MM.1S (cell line): ENCODE results near the gene TMTC2.

ENCODE experiments used
- DNase-seq: peaks from one replicate; pipeline ENCODE4 v3.0.0-alpha.2; 2015
- H2AFZ ChIP-seq: fragments of 300-600 bp; sonication (generic); 2 replicates; pipeline ENCODE4 v1.6.0; 2016; ENCODE audit warnings: antibody characterized with exemption, low read length
- H3F3A ChIP-seq: fragments of 300-600 bp; sonication (generic); 2 replicates; pipeline ENCODE4 v1.6.1; 2016; ENCODE audit warnings: mild to moderate bottlenecking, antibody characterized with exemption, low read length, moderate library complexity, mixed read lengths; ENCODE audit not compliant: insufficient read depth
- H3K27ac ChIP-seq: fragments of 300-600 bp; sonication (generic); 2 replicates; pipeline ENCODE4 v1.5.1; 2016; ENCODE audit warnings: mild to moderate bottlenecking, low read length
- H3K27me3 ChIP-seq: fragments of 300-600 bp; sonication (generic); replicated peaks from 2 replicates; pipeline ENCODE4 v1.6.0; 2016; ENCODE audit warnings: low read length; ENCODE audit not compliant: insufficient read depth
- H3K36me3 ChIP-seq: fragments of 300-600 bp; sonication (generic); replicated peaks from 2 replicates; pipeline ENCODE4 v1.6.1; 2016; ENCODE audit warnings: mild to moderate bottlenecking, low read length, mixed read lengths; ENCODE audit not compliant: insufficient read depth
- H3K4me1 ChIP-seq: fragments of 300-600 bp; sonication (generic); 2 replicates; pipeline ENCODE4 v1.6.1; 2016; ENCODE audit warnings: low read length, mixed read lengths
- H3K4me2 ChIP-seq: fragments of 300-600 bp; sonication (generic); 2 replicates; pipeline ENCODE4 v1.6.0; 2016; ENCODE audit warnings: low read depth, low read length
- H3K4me3 ChIP-seq: fragments of 300-600 bp; sonication (generic); 2 replicates; pipeline ENCODE4 v1.5.1; 2016; ENCODE audit warnings: low read length, mixed read lengths
- H3K79me2 ChIP-seq: fragments of 300-600 bp; sonication (generic); 2 replicates; pipeline ENCODE4 v1.6.1; 2016; ENCODE audit warnings: mixed run types, low read length, mixed read lengths
- H3K9ac ChIP-seq: fragments of 300-600 bp; sonication (generic); 2 replicates; pipeline ENCODE4 v1.6.1; 2016; ENCODE audit warnings: low read length, mixed read lengths
- H3K9me2 ChIP-seq: fragments of 300-600 bp; sonication (generic); replicated peaks from 2 replicates; pipeline ENCODE4 v1.6.1; 2016; ENCODE audit warnings: mild to moderate bottlenecking, low read length, mixed read lengths; ENCODE audit not compliant: insufficient read depth
- H3K9me3 ChIP-seq: fragments of 300-600 bp; sonication (generic); replicated peaks from 2 replicates; pipeline ENCODE4 v1.6.1; 2016; ENCODE audit warnings: mild to moderate bottlenecking, low read length, mixed read lengths; ENCODE audit not compliant: insufficient read depth
- H4K20me1 ChIP-seq: fragments of 300-600 bp; sonication (generic); 2 replicates; pipeline ENCODE4 v1.6.1; 2016; ENCODE audit warnings: mild to moderate bottlenecking, low read length, moderate library complexity, mixed read lengths; ENCODE audit not compliant: insufficient read depth
- EZH2 ChIP-seq: fragments of 300-600 bp; sonication (generic); optimal IDR thresholded peaks from 2 replicates; pipeline ENCODE3; 2017; ENCODE audit warnings: low read depth, mild to moderate bottlenecking, antibody characterized with exemption, low read length, mixed read lengths
- EZH2phosphoT487 ChIP-seq: fragments of 300-600 bp; sonication (generic); IDR thresholded peaks from 2 replicates; pipeline ENCODE4 v1.6.1; 2018; ENCODE audit warnings: antibody characterized with exemption, low read length
- TF ChIP-seq, protein P1 (sequence below): fragments of 300-600 bp; sonication (generic); IDR thresholded peaks from 2 replicates; pipeline ENCODE4 v1.5.1; 2016; ENCODE audit warnings: antibody characterized with exemption, low read length, mixed read lengths

The TMTC2 gene

DNA sequence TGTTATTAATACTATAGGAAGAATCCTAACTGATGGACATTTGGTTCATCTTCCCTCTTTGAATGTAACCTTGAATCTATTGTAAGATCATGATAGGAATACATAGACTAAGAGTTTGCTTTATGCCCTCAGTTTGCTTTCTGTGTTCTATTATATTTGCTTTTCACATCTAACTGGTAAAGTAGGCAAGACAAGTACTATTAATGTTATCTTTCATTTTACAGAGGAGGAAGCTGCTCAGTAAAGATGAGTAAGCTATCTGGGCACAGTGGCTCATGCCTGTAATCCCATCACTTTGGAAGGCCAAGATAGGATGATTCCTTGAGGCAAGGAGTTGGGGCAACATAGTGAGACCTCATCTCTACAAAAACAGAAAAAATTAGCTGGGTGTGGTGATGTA, 103.0 kb downstream of the TMTC2 start:
- Histone ChIP-seq H3K4me2 (no peak overlapping the region), H3K9me2 (no peaks in the 10 kb centered on the region; the same call in 1 of the 2 replicates), H3K79me2 (no peaks in the 10 kb centered on the region), H3K9me3 (no peaks in the 10 kb centered on the region), H3K4me3 (no peak overlapping the region), H4K20me1 (no peaks in the 10 kb centered on the region), H3K27me3 (no peaks in the 10 kb centered on the region), H3K4me1 (no peaks in the 10 kb centered on the region), H2AFZ (no peak overlapping the region), H3F3A (no peaks in the 10 kb centered on the region), H3K27ac (no peak overlapping the region), H3K36me3 (no peaks in the 10 kb centered on the region), H3K9ac (no peak overlapping the region)
- TF ChIP-seq, protein P1, sequence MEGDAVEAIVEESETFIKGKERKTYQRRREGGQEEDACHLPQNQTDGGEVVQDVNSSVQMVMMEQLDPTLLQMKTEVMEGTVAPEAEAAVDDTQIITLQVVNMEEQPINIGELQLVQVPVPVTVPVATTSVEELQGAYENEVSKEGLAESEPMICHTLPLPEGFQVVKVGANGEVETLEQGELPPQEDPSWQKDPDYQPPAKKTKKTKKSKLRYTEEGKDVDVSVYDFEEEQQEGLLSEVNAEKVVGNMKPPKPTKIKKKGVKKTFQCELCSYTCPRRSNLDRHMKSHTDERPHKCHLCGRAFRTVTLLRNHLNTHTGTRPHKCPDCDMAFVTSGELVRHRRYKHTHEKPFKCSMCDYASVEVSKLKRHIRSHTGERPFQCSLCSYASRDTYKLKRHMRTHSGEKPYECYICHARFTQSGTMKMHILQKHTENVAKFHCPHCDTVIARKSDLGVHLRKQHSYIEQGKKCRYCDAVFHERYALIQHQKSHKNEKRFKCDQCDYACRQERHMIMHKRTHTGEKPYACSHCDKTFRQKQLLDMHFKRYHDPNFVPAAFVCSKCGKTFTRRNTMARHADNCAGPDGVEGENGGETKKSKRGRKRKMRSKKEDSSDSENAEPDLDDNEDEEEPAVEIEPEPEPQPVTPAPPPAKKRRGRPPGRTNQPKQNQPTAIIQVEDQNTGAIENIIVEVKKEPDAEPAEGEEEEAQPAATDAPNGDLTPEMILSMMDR: no peak
- no peak for TF ChIP-seq EZH2
- no peak for DNase-seq

DNA sequence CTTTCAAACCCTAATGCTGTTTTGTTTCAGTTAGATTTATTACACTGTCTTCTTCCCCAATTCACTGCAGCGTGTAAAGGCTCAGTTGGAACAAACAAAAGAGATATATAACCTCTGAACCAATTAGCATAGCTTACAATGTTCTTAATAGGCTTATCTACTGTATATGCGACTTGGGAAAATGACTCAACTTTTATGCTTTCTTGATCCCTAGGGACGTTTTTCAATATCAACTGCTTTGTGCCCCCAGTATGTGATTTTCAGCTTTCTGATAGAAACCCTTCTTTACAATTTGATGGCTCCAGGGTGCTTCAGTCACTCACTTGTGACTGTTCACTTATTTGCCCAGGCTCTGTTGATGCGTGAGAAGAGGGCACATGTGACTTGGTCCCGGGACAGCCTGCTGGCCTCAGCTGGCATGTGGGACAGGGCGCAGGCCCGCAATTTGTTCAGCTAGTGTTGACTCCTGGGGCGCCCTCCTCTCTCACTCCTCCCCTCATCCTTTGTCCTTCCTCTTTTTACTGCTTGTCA, 107.1 kb downstream of the TMTC2 start:
- Histone ChIP-seq H3K79me2 (no peaks in the 10 kb centered on the region), H3K27me3 (no peaks in the 10 kb centered on the region), H3F3A (no peaks in the 10 kb centered on the region), H3K9ac (no peak overlapping the region), H3K9me3 (no peaks in the 10 kb centered on the region), H2AFZ (no peak overlapping the region), H3K36me3 (no peaks in the 10 kb centered on the region), H3K4me1 (no peaks in the 10 kb centered on the region), H3K9me2 (no peaks in the 10 kb centered on the region; the same call in 1 of the 2 replicates), H3K4me2 (no peak overlapping the region), H3K4me3 (no peak overlapping the region), H3K27ac (no peak overlapping the region), H4K20me1 (no peaks in the 10 kb centered on the region)
- no peak for TF ChIP-seq EZH2
- TF ChIP-seq, protein P1: no peak
- TF ChIP-seq EZH2phosphoT487: no peak
- DNase-seq: no peak

DNA sequence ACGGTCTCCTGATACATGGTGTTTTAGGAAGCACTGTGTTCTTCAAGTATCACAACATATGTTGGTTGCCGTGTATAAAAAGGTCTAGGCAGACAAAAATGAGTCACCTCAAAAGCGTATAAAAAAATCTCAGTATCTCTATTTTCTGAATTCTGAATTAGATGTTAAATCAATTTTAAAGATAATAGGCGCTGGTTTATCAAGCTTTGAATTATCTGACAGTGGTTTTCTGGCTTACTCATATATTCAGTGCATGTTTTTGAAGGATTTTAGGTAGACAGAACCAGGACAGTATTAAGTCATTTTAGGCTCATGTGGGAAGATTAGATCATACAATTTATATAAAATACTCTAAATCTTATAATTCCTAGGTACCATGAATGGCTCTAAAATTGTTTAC, 110.8 kb downstream of the TMTC2 start:
- Histone ChIP-seq H3K4me3 (no peak overlapping the region), H3K79me2 (no peaks in the 10 kb centered on the region), H3K27me3 (no peaks in the 10 kb centered on the region), H3K4me1 (no peaks in the 10 kb centered on the region), H3F3A (no peaks in the 10 kb centered on the region), H3K4me2 (no peak overlapping the region), H3K36me3 (no peaks in the 10 kb centered on the region), H3K9me3 (no peaks in the 10 kb centered on the region), H3K9me2 (no peaks in the 10 kb centered on the region), H3K9ac (no peak overlapping the region), H2AFZ (no peak overlapping the region), H3K27ac (no peak overlapping the region), H4K20me1 (no peaks in the 10 kb centered on the region)
- DNase-seq: no peak
- TF ChIP-seq EZH2phosphoT487 (no peak), EZH2 (no peak)
- TF ChIP-seq, protein P1: no peak
